Activated CD4-positive, alpha-beta T cell treated with anti-CD3 and anti-CD28 coated beads for 24 hours (primary cell): Measurements from ENCODE around the gene SMCO2.

Source experiments
- DNase-seq, 2 donors: peaks; one replicate each; pipeline ENCODE4 v3.0.0-alpha.2; 2020; ENCODE audit warnings: low read depth in 2 of 2

Gene SMCO2

DNA sequence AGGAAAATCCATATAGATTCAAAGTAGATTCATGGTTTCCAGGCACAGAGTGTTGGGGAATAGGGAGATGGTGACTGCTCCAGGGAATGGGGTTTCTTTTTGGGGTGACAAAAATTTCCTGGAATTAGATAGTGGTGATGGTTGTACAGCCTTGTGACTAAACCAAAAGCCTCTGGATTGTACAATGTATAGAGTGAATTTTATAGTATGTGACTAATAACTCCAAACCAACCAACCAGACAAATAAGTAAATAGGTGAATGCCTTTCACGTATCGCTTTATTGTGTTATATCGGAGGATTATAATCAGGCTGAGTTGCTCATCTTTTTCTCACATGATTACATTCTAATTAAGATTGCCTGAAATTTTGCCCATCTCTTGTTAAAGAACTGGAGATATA is 52.8 kb downstream of the SMCO2 start:
- DNase-seq: no peak

DNA sequence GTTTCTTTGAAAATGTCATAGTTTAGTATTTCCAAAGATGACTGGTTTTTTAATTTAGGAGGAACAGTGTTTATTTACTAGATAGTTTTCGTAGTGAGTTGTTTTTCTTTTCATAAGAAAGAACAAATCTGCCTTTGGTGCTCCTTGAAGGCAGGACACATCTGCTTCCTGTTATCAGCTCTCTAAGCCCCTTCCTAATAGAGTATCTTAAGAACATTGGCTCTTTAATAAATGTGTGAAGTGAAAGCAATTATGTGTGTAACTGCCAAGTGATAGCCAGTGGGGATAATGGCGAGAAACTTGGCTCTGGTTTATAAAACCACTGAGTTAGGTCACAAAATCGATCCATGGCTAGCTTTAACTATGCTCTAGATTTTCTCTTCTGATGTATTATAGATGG is 54.0 kb downstream of the SMCO2 start:
- DNase-seq: no peak

DNA sequence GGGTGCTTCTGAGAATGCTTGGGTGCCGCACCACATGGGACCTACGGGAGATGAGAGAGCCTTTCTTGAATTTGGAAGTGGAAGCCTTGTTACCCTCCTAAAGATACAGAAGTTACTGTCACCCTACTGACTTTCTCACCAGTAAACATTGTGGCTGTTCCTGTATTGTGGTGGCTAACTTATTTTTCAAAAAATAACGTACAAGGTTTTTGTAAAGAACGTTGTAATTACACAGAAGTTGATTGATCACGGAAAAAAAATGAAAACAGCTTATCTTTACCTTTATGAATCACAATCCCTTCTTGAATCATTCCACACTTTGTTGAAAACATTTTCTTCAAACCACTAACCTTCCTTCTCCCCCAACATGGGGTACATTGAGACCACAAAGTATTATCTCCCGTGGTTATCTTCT is 55.5 kb downstream of the SMCO2 start:
- DNase-seq: no peak

DNA sequence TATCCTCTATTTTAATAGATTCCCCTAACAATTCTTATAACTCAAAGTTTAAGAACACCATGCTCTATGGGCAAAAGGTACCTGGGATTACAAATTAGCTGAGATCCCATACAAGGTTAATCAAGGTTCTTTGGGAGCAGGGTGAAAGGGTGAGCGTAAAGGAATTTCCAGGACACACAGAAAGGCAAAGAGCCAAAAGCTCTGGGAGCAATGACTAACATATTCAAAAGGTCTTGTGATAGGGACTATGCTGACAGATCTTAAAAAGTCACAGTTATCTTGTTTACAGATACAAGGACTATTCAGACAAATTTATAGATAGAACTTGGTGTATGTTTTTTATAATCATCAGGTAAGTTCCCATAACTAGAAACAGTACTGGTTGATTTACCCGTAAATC is 58.0 kb downstream of the SMCO2 start:
- no peak for DNase-seq

DNA sequence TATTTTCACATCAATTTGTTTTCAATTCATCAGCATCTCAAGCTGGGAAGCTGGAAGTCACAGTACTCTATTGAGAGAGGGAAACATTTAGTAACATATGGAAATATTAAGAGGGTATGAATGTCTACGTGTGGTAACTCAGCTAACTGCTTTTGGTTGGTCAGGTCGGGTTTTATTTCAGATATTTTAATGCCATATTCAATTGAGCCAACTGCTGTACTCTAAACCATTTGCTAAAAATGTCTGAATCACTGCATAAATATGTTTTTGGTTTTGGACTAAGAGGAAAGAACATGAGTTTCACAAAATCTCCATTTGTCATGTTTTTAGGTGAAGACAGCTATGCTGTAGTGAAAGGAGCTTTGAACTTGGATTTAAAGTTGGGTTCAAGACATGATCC is 58.6 kb downstream of the SMCO2 start:
- DNase-seq: no peak

DNA sequence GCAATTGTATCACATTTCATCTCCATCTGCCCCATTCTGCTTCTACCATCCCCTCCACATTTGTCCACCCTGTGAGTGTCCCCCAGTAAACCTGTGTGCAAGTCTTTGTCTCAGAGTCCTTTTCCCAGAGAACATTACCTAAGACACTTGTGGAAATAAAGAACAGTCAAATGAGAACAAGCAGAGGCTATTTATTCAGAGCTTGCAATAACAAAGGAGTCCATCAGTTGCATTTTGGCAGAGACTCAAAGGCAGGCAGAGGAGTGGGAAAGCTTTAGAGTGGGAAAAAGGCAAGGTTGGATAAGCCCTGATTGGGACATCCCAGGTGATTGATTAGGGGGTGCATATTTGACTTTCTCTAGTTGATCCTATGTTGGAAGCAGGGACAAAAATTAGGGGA is 59.2 kb downstream of the SMCO2 start:
- no peak for DNase-seq

DNA sequence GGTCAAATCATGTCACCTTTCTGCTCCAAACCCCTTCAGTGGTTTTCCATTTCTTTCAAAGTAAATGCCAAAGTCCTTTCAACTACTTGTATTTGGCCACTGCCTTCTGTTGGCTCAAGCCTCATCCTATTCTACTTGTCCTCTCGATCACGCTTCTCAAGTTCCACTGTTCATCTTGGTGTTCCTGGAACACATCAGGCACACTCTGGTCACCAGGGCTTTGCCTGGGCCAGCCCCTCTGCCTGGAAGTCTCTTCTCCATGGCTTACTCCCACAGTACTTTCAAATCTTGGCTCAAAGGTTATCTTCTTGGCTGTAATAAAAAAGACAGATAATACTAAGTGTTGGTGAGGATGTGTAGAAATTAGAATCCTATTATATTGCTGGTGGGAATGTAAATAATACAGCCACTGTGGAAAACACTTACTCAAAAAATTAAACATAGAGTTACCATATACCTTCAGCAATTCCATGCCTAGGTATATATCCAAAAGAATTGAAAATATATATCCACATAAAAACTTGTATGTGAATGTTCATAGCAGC is 60.2 kb downstream of the SMCO2 start:
- no peak for DNase-seq

DNA sequence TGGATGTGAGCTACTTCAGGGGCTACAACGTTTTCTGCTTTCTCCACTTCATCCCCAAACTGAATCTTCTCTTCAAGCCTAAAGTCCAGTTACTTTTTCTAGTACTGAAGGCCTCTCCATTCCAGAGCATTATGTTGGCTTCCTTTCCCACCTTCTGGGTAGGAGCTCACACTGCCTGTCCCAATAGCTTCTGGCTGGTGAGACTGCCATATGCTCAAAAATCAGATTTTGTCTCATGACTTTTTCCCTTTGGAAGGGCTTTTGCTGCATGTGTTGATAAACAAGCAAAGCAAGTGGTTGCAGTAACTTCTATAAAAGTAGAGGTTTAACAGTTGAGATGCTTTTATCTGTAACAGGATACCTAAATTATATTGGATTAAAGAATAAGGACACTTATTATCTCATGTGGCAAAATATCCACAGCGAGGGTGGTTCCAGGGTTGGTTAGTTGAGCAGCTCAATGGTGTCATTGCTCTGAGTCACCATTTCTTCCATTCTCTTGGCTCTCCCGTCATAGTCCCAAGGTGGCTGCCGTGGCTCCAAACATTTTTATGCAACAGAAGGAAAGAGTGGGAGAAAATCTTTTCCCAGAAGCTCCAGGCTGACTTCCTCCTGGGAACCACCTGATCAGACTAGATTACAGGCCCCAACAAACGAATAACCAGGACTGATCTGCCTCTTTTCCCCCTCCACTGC is 62.3 kb downstream of the SMCO2 start:
- no peak for DNase-seq

DNA sequence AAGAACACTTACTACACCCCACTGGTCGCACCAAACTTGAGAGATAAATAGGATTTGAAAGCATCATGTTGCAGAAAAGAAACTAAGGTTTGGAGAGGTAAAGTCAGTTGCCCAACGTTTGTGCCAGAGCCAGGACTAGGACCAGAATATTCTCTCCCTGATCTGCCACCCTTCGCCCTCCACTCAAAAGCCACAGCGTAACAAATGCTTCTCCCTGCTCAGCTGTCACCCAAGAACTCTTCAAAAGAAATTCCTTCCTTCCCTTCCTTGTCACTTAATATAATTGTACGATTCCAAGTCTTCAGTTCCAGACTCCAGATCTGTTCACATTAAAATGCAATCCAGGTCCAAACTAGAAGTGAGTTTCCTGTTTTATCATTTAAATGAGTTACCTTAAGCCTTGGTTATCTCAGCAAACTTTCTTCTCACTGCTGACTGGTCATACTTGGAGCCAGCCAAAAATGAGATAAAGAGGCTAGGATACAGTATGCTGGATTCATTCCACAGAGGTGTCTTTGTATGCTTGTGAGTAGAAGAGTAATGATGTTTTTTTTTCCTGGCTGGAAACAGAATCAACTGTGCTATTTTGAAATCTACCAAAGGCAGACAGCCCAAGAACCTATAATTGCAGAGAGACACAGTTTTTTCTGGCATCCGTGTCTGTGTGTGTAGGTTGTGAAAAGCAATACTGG is 64.6 kb downstream of the SMCO2 start:
- DNase-seq: no peak

DNA sequence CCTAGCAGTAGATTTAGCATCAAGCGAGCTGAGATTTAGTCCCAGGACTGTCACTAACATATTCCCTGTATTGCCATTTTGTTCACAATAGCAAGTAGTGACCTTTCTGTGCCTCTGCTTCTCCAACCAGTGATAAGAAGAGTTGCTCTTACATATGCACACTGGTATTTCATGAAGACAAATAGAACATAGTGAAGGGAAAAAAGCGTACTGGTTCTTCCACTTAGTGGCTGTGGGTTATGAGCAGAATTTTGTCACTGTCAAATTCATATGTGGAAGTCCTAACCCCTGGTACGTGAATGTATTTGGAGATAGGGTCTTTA is 65.1 kb downstream of the SMCO2 start:
- DNase-seq: no peak

DNA sequence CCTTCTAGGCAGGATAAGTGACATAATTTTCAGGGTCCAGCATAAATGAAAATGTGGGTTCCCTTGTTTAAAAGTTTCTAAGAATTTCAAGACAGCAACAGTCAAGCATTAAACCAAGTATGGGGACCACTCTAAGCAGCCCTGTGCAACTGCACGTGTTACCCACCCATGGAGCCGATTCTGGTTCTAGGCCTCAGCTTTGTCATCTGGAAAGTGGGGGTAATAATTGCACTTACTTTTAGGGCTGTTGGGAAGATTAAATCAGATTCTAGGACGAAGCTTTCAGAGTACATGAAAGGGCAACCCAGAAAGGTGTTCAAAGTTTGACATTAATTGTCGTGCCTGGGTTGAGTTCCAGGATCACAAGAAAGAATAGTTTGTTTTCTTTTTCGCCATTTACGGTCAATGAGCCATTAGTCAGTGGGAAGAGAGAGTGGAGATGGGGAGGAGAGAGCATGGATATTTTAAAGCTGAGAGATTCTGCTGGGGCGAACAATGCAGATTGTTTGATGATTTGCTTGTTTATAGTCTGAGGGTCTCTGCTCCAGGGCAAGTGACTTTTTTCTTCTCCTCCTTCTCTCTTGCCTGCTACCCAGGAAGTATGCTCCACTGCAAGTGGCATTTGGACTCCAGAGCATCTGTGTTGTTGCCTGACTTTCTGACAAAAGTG is 66.8 kb downstream of the SMCO2 start:
- DNase-seq: no peak

DNA sequence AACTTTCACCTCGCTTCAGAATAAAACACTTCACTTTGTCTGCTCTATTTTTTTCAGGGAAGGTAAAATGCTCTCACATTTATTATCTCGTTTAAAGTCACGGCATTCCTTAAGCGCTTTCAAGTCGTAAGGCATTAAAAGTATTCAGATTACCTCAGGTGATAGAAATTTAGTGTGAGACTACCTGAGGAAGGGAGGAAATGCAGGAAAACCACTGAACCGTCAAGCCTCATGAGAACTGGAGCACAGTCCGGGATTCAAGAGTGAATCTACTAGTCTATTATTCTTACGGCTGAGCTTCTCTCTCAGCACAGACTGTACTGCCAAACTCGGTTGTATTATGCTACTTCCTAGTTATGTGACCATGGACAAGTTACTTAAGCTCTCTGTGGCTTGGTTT is 69.1 kb downstream of the SMCO2 start:
- no peak for DNase-seq

DNA sequence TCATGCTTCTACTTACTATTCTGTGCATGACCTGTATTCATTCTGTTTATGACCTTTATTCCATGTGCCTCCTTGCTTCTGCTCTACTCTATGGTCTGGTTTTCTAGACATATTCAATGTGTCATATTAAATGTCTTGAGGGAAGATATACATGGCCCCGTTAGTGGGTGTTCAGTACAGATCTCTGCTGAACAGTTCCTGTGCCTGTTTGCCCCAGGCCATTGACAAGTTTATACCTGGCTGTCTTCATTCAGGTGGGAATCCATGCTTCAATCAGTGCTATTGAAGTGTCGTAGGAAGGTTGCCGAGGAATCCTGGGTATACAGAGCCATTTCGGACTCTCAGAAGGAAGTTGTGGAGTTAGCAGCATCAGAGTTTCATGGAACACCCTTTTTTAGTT is 70.1 kb downstream of the SMCO2 start:
- no peak for DNase-seq

DNA sequence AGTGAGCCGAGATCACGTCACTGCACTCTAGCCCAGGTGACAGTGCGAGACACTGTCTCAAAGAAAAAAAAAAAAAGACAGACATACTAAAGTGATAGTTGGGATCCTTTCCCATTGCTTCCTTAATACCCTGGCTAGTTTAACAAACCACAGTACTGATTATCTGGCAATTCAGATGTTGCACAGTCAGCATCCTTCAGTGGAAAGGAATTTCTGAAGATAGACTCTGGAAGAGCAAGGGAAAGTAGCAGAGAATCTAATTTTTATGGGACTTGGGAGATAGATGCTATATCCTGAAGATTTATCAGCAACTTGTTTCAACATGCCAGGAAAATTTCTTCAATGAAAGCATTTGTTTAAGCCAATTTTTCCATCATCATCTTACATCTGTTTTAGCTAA is 71.0 kb downstream of the SMCO2 start:
- DNase-seq: no peak

DNA sequence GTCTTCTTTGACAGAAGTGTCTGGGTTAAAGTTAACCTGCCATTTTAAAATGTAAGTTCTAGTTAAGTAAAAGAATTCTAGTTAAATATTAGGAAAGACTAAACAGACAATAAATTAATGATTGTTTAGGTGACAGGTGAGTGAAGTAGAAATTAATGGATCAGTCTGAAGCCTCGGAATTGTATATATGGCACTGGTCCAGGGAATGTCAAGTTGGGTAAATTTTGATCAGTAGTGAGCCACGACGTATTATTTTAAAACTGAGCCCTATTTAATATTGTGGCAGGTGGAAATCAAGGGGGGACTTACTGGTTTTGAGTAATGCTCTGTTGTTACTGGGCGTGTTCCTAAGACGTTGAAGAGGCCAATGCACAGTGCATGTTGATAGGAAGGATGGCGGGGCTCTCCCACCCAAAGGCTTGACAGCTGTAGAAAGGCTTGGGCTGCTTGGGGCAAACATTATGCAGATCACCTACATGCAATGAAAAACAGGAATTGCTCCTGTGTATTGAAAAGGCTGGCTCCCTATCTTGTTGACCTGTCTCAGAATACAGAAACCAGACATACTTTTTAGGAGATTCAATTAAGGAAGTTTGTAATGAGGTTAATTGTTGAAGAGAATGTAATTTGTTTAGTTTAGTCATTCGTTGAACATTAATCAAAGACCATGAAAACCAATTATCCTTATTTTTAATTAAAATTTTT is 71.6 kb downstream of the SMCO2 start:
- no peak for DNase-seq

DNA sequence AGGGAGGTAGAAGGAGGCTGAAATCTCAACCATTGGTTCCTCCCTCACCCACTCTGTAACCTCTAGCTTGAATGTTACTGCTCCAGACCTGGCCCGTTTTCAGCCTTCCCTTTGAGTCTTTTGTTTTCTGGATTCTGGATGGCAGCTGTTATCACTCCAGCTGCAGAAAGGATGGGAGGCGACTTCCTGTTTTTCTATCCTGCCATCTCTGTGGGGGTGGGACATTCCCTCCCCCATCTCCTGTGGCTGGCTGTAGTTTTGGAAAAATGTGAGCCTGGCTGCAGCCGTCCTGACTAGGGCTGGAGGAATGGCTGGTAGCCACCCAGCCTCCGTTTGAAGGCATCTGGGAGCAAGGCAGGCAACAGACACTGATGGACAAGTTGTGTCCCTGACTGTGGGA is 74.5 kb downstream of the SMCO2 start:
- DNase-seq: no peak

DNA sequence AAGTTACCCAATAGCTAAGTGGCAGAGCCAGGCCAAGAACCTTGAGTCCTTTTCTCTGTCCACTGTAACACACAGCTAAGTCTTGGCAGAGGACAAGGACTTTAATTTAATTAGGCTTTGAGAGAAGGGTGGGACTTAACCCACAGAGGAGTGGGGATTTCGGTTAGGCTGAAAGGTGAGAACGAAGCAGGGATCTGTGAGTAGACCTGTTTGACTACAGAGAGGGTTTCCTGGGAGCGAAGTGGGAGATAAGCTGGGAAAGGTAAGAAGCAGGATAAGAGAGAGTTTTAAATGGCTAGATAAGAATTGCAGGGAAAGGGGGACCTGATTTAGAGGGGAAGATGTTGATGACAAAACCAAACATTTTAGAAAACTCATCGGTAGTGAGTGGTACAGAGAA is 75.4 kb downstream of the SMCO2 start:
- no peak for DNase-seq

DNA sequence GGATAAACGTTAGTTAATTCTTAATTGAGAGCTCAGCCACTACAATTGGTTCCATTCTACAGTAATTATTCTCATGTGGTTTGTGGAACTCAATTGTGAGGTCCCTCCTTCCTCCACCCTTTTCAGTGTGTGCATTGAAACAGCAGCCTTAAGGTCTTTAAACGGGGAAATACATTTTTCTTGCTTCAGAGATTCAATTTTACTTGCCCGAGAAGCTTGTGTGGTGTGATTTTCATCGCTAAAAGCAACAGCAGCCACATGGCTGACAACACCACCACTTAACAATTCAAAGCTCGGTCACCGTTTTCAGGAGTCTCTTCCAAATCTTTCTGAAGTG is 76.7 kb downstream of the SMCO2 start:
- no peak for DNase-seq

DNA sequence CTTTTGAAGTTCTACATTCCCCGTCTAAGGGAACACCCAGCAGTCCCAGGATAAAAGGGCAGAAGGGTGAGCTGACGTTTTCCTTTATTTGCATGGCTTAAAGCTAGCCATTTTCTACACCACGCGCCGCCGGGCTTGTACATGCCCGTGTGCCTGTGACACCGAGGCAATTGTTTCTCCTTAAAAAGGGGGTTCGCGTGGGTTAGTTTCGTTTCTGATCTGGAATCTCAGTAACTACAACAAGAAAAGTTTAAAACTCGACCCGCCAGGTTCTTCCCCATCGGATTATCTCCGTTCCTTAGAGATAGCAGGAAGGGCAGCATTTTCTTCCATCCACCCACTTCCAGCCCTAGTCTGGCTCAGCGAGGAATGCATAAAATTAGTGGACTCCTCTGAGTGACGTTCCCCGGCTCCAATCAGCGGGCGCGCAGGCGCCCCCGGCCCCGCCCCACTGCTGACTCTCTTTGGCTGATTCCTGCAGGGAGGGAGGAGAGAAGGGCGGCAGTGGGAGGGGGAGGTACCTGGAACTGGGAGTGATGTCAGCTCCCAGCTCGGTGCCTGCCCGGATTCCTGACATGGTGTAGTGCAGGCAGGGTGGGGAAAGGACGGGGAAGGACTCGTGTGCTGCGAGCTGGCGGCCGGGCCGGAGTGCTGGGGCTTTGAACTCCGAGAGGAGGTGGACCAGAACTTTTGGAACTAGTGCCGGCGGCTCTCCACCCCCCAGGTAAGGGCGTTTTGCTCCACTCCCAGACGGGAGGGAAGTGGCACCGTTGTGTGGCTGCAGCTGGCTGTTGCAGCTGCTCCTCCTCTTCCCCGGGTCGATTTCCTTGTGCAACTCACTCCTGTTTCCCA is 77.3 kb downstream of the SMCO2 start, which contains the start of gene PPFIBP1:
Gene PPFIBP1, plus strand, starts transcription at position 565 of the 852 bp plus-strand sequence. CDS start 109,191 bp downstream, outside the sequence.
- peak; percentile 99 for DNase-seq

DNA sequence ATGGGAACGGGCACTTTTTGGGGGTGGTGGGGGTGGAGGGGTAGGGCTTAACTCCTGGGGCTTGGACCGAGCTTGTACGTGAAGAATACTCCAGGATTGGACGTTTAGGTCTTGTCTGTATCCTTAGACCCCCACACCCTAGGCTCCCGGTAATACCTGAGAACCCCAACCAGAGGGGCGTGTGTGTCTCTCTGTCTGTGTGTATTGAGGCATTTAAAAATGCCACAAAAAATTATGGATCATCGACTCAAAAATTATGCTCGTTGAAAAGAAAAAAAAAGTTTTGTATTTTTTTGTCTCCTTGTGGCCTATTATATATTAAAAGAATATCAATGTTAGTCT is 77.9 kb downstream of the SMCO2 start:
- no peak for DNase-seq
